A549 (cell line): ENCODE measurements around the gene ANP32A. TPM values are rescaled to one million over a fixed set of nuclear protein-coding genes. Genes with fewer than 3 reads are reported as not detected.
A peak's percentile ranks its signal among the peaks of the same experiment; 100 is the strongest.

Source experiments
- ATAC-seq, 2 experiments: fragments of 200-7000 bp in 1 of 2; fragments of >200 bp in 1 of 2; cut with Nextera tagmentation in 1 of 2; cut with Tn5 transposase in 1 of 2; 3 replicates each; pipeline versions ENCODE4 v1.8.0 to v1.9.1; 2018 to 2020; ENCODE audit warnings: mild to moderate bottlenecking in 1 of 2, moderate library complexity in 1 of 2
- CTCF ChIA-PET: fragments of 300-600 bp; sonication (Branson Sonifier 250); formaldehyde crosslinking; extraction: SDS; loops from one replicate; lab custom pipeline; 2021; ENCODE audit warnings: antibody characterized with exemption, inconsistent platforms; lab: Yijun Ruan, JAX
- POLR2A ChIA-PET: fragments of 350-600 bp; formaldehyde crosslinking; extraction: SDS; loops from one replicate; lab custom pipeline; 2021; ENCODE audit warnings: antibody characterized with exemption, inconsistent platforms; lab: Yijun Ruan, JAX
- DNase-seq, 2 experiments: peaks; one replicate each; pipeline versions ENCODE4 v3.0.0 to v3.0.0-alpha.2; 2011 to 2016; ENCODE audit warnings: low read depth in 1 of 2, low spot score in 1 of 2
- FAIRE-seq: peaks from 2 replicates; lab custom pipeline; 2011; peaks lifted over from hg19 to GRCh38; lab: Jason Lieb, UNC
- H3K27ac ChIP-seq, 2 experiments: fragments of >200 bp; sonication (Bioruptor Twin); formaldehyde crosslinking; 3 replicates each; pipeline ENCODE4 v1.5.1; 2016 to 2017
- H3K4me1 ChIP-seq: fragments of >200 bp; sonication (Bioruptor Twin); formaldehyde crosslinking; 3 replicates; pipeline ENCODE4 v1.6.1; 2016
- H3K4me2 ChIP-seq: fragments of >200 bp; sonication (Bioruptor Twin); formaldehyde crosslinking; 3 replicates; pipeline ENCODE4 v1.6.1; 2016
- H3K4me3 ChIP-seq: fragments of >200 bp; sonication (Bioruptor Twin); formaldehyde crosslinking; 3 replicates; pipeline ENCODE4 v1.5.1; 2016
- H3K9me3 ChIP-seq: fragments of >200 bp; sonication (Bioruptor Twin); formaldehyde crosslinking; 3 replicates; pipeline ENCODE4 v1.6.1; 2016
- ATOH8 ChIP-seq: fragments of 250-450 bp; sonication (Bioruptor Pico); IDR thresholded peaks from 2 replicates; pipeline ENCODE4 v1.5.0; 2020; ENCODE audit warnings: low read depth, mild to moderate bottlenecking, moderate library complexity
- BCL3 ChIP-seq: fragments of >200 bp; sonication (Bioruptor Twin); formaldehyde crosslinking; IDR thresholded peaks from 3 replicates; pipeline ENCODE4 v1.6.1; 2016
- CBX2 ChIP-seq: fragments of 200-600 bp; sonication (generic); IDR thresholded peaks from 2 replicates; pipeline ENCODE4 v1.6.1; 2016; ENCODE audit warnings: low read depth, mild to moderate bottlenecking, borderline replicate concordance
- CBX8 ChIP-seq: fragments of 200-600 bp; sonication (generic); IDR thresholded peaks from 2 replicates; pipeline ENCODE4 v1.6.1; 2016
- CEBPB ChIP-seq, 2 experiments: fragments of >200 bp in 1 of 2; sonication (Bioruptor Twin) in 1 of 2; formaldehyde crosslinking in 1 of 2; IDR thresholded peaks; 2 replicates each; pipeline ENCODE4 v1.6.1; 2012 to 2016
- CHD2 ChIP-seq: fragments of 150-350 bp; IDR thresholded peaks from 2 replicates; pipeline ENCODE4 v1.6.1; 2014; ENCODE audit warnings: low read length; ENCODE audit not compliant: partially characterized antibody
- CHD4 ChIP-seq: fragments of 200-600 bp; sonication (generic); IDR thresholded peaks from 2 replicates; pipeline ENCODE4 v1.6.1; 2016; ENCODE audit warnings: antibody characterized with exemption, mild to moderate bottlenecking, borderline replicate concordance
- EHMT2 ChIP-seq: fragments of 200-600 bp; sonication (generic); IDR thresholded peaks from 2 replicates; pipeline ENCODE4 v1.6.1; 2016; ENCODE audit warnings: antibody characterized with exemption, low read depth, mild to moderate bottlenecking, moderate library complexity
- EP300 ChIP-seq, 2 experiments: fragments of >200 bp; sonication (Bioruptor Twin); formaldehyde crosslinking; IDR thresholded peaks; 2 replicates in 1 of 2; 3 replicates in 1 of 2; pipeline ENCODE4 v1.6.1; 2016 to 2017
- ESRRA ChIP-seq: fragments of 150-350 bp; IDR thresholded peaks from 2 replicates; pipeline ENCODE4 v1.6.1; 2014; ENCODE audit warnings: mild to moderate bottlenecking, low read length, borderline replicate concordance
- FOXS1 ChIP-seq: fragments of 250-450 bp; sonication (Bioruptor Pico); IDR thresholded peaks from 2 replicates; pipeline ENCODE4 v1.5.0; 2020; ENCODE audit warnings: mild to moderate bottlenecking, moderate library complexity
- HES2 ChIP-seq: fragments of >200 bp; sonication (Bioruptor Twin); formaldehyde crosslinking; IDR thresholded peaks from 2 replicates; pipeline ENCODE4 v1.6.1; 2016
- JUN ChIP-seq, 2 experiments: fragments of >200 bp; sonication (Bioruptor Twin); formaldehyde crosslinking; IDR thresholded peaks; 2 replicates in 1 of 2; 3 replicates in 1 of 2; pipeline ENCODE4 v1.6.1; 2016 to 2017
- JUNB ChIP-seq: fragments of >200 bp; sonication (Bioruptor Twin); formaldehyde crosslinking; IDR thresholded peaks from 2 replicates; pipeline ENCODE4 v1.6.1; 2016
- KDM1A ChIP-seq: fragments of 200-600 bp; sonication (generic); IDR thresholded peaks from 2 replicates; pipeline ENCODE4 v1.6.1; 2016; ENCODE audit warnings: low read depth, mild to moderate bottlenecking
- KDM5A ChIP-seq: fragments of 200-600 bp; sonication (generic); IDR thresholded peaks from 2 replicates; pipeline ENCODE4 v1.6.1; 2016; ENCODE audit warnings: antibody characterized with exemption, mild to moderate bottlenecking
- MAFK ChIP-seq: fragments of 450-650 bp; IDR thresholded peaks from 2 replicates; pipeline ENCODE4 v1.6.1; 2014; ENCODE audit not compliant: partially characterized antibody
- MAX ChIP-seq: IDR thresholded peaks from 2 replicates; pipeline ENCODE4 v1.6.1; 2012
- MYC ChIP-seq: IDR thresholded peaks from 2 replicates; pipeline ENCODE4 v1.6.1; 2012; ENCODE audit warnings: mild to moderate bottlenecking, inconsistent platforms, low read length, improper control_type of control experiment, borderline replicate concordance
- NFE2L2 ChIP-seq: fragments of 150-350 bp; conservative IDR thresholded peaks from 2 replicates; pipeline ENCODE4 v1.6.1; 2014; ENCODE audit warnings: low read length
- NR3C1 ChIP-seq: fragments of >200 bp; sonication (Bioruptor Twin); formaldehyde crosslinking; IDR thresholded peaks from 3 replicates; pipeline ENCODE4 v1.6.1; 2017
- RCOR1 ChIP-seq: fragments of 150-350 bp; IDR thresholded peaks from 2 replicates; pipeline ENCODE4 v1.6.1; 2014; ENCODE audit warnings: antibody characterized with exemption, low read length, low read depth
- RFX5 ChIP-seq: fragments of 450-650 bp; IDR thresholded peaks from 2 replicates; pipeline ENCODE4 v1.7.1; 2014; ENCODE audit warnings: antibody characterized with exemption, mild to moderate bottlenecking, moderate library complexity
- TFCP2L1 ChIP-seq: fragments of 250-450 bp; sonication (Bioruptor Pico); IDR thresholded peaks from 2 replicates; pipeline ENCODE4 v1.5.0; 2021; ENCODE audit warnings: mild to moderate bottlenecking
- ZC3H11A ChIP-seq: fragments of 450-650 bp; IDR thresholded peaks from 2 replicates; pipeline ENCODE4 v1.6.1; 2014; ENCODE audit warnings: antibody characterized with exemption, mild to moderate bottlenecking
- ZSCAN20 ChIP-seq: fragments of 250-450 bp; sonication (Bioruptor Pico); IDR thresholded peaks from 2 replicates; pipeline ENCODE4 v1.8.0; 2022; ENCODE audit warnings: mild to moderate bottlenecking, moderate library complexity
- WGBS: methylation state at CpG from one replicate; pipeline ENCODE4 v1.1.6; 2017; ENCODE audit errors: missing lambda C conversion rate; 5-methylcytosine and 5-hydroxymethylcytosine counted together
- polyA plus RNA-seq, 4 experiments: library from polyadenylated mRNA; depleted of rRNA in 3 of 4; stranded (reverse); fragments of >200 nt; fragmentation: RNase III in 1 of 4; extraction: RNeasy Plus Mini Kit Qiagen cat#74134 plus additional on column Dnase treatment in 1 of 4; gene quantifications; 2 replicates in 3 of 4; 3 replicates in 1 of 4; pipeline ENCODE4 v1.2.3, GENCODE V29; 2011 to 2017
- TF ChIP-seq, protein P1 (sequence below): IDR thresholded peaks from 2 replicates; pipeline ENCODE4 v1.6.1; 2012
- TF ChIP-seq, protein P2 (sequence below): IDR thresholded peaks from 2 replicates; pipeline ENCODE4 v1.6.1; 2012; ENCODE audit warnings: low read depth, borderline replicate concordance

ANP32A gene
- polyA plus RNA-seq, 2 of the 4 experiments (the other 2 are of a cell fraction), result 208 to 354 TPM

DNA sequence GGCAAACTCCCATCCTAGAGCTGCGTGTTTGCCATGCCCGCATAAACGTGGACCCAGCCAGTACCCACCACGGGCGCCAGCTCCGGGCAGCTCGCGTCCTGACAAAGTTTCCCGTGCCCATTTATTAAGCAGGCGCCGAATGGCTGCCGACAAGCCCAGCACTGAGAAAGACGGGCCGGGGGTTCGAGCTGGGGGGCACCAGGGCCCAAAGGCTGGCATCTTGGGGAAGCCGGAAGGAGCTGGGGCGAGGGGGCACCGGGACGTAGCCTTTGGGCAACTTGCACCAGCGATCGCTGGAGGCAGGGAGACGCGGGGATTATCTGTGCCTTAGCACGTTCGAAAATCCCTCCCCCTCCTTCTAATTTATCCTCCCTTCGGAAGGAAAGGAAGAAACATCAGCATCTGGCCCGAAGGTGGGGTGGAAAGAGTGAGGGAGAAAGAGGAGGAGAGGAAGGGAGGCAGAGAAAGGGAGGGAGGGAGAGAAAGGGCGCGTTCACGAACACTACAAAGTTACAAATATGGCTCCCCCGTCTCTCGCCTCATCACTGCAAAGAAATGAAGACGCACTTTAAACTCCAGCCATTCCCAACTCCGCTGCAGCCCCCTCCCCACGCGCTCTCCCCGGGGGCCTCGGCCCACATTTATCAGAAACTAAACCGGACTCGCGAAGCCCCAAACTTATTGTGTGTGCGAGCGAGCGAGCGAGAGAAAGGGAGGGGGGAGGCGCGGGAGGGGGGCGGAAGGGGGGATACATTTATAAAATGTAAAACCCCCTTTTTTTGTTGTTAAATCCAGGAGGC is 1.0 kb downstream of the ANP32A start:
- ChIA-PET CTCF (interaction anchor here (0.7 to 1.3 kb wide), 4 partner anchors 90 to 1972 kb away, joined by 3 to 4 read pairs (median 3); no protein-coding TSS in a partner anchor), POLR2A (interaction anchor here (0.9 kb wide), 2 partner anchors 114 to 542 kb away, joined by 4 read pairs; partner anchors contain the start of gene FEM1B)
- peak overlapping the region; percentile 88 for H3K4me2 ChIP-seq
- WGBS, result under 1% methylated on average over 42 of the region's 48 CpGs
- H3K9me3 ChIP-seq, result no peaks in the 10 kb centered on the region
- DNase-seq (peak; percentile 60 to 74), FAIRE-seq (no peak), ATAC-seq (peak; percentile 36 to 46)
- H3K4me1 ChIP-seq, result peaks cover 31% of the 10 kb centered on the region
- peak overlapping the region; percentile 74 for H3K4me3 ChIP-seq
- H3K27ac ChIP-seq, result peak overlapping the region; percentile 98 to 99
- TF ChIP-seq RFX5 (no peak), MAX (0 out of 2 replicates have a peak, but pooled peaks have one; percentile 7), CHD2 (peak; percentile 13), BCL3 (0 out of 3 replicates have a peak, but pooled peaks have one; percentile 12), ZSCAN20 (no peak), JUN (IDR thresholded peaks at IDR 0.05) (peak in 1 of 2 experiments; percentile 23; a peak in 2 of 5 replicates), ATOH8 (no peak), JUNB (no peak), ZC3H11A (no peak), TFCP2L1 (0 out of 2 replicates have a peak, but pooled peaks have one; percentile 56)
- TF ChIP-seq, protein P1, sequence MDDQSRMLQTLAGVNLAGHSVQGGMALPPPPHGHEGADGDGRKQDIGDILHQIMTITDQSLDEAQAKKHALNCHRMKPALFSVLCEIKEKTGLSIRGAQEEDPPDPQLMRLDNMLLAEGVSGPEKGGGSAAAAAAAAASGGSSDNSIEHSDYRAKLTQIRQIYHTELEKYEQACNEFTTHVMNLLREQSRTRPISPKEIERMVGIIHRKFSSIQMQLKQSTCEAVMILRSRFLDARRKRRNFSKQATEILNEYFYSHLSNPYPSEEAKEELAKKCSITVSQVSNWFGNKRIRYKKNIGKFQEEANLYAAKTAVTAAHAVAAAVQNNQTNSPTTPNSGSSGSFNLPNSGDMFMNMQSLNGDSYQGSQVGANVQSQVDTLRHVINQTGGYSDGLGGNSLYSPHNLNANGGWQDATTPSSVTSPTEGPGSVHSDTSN, result peak; percentile 53; the same call in 1 of the 2 replicates
- TF ChIP-seq, protein P2, sequence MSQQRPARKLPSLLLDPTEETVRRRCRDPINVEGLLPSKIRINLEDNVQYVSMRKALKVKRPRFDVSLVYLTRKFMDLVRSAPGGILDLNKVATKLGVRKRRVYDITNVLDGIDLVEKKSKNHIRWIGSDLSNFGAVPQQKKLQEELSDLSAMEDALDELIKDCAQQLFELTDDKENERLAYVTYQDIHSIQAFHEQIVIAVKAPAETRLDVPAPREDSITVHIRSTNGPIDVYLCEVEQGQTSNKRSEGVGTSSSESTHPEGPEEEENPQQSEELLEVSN, result peak; percentile 43; the same call in 1 of the 2 replicates

- 1% methylated on average over 47 of the region's 68 CpGs for WGBS
- Histone ChIP-seq H3K4me2 (peak overlapping the region; percentile 88), H3K4me1 (peaks cover 38% of the 10 kb centered on the region), H3K4me3 (peak overlapping the region; percentile 74), H3K9me3 (no peaks in the 10 kb centered on the region), H3K27ac (peak overlapping the region; percentile 98 to 99)
- FAIRE-seq (no peak), ATAC-seq (peak; percentile 8 to 17; a peak in 3 of 6 replicates), DNase-seq (peak; percentile 53 to 67)
- ChIA-PET POLR2A (interaction anchor here (0.8 to 1.0 kb wide), 4 partner anchors 113 to 634 kb away, joined by 3 to 4 read pairs (median 4); partner anchors contain the start of genes FEM1B and RPLP1), CTCF (interaction anchor here (0.7 to 1.3 kb wide), 4 partner anchors 89 to 1971 kb away, joined by 3 to 4 read pairs (median 3); no protein-coding TSS in a partner anchor)
- no peak for TF ChIP-seq NFE2L2
- TF ChIP-seq CHD2, result peak; percentile 61
- no peak for TF ChIP-seq ESRRA
- 0 out of 5 replicates have a peak, but pooled peaks of 1 of the 2 experiments have one; percentile 10 for TF ChIP-seq EP300 (IDR thresholded peaks at IDR 0.05)
- no peak for TF ChIP-seq CEBPB (IDR thresholded peaks at IDR 0.05)
- TF ChIP-seq FOXS1 (CRISPR knock-in tag), result no peak
- no peak for TF ChIP-seq KDM5A
- no peak for TF ChIP-seq MYC
- no peak for TF ChIP-seq RCOR1
- TF ChIP-seq TFCP2L1, result no peak
- TF ChIP-seq NR3C1, result no peak
- TF ChIP-seq KDM1A, result no peak
- no peak for TF ChIP-seq EHMT2
- peak in 1 of 2 experiments; percentile 22; a peak in 2 of 5 replicates for TF ChIP-seq JUN (IDR thresholded peaks at IDR 0.05)
- TF ChIP-seq CBX2, result no peak
- no peak for TF ChIP-seq HES2
- TF ChIP-seq, protein P2, result 0 out of 2 replicates have a peak, but pooled peaks have one; percentile 54
- no peak for TF ChIP-seq MAFK
- TF ChIP-seq ZC3H11A, result no peak
- TF ChIP-seq, protein P1, result no peak
- TF ChIP-seq CBX8, result no peak
- no peak for TF ChIP-seq CHD4
Observed at GRCh38 chr15:68818769-68819494, 1.8 kb downstream of the ANP32A start.
